Bronchial epithelial cell (primary cell): ENCODE results near the gene LDLRAP1. TPM values are rescaled to one million over a fixed set of nuclear protein-coding genes. Genes with fewer than 3 reads are reported as not detected.
"Not testable (repeated sequence)": the region's sequence is repeated elsewhere in the genome, so short reads cannot be mapped to it uniquely, and the experiment has no call there.

ENCODE experiments used
- DNase-seq: peaks from one replicate; pipeline ENCODE4 v3.0.0-alpha.2; 2010; ENCODE audit warnings: low read depth
- FAIRE-seq: peaks from 2 replicates; lab custom pipeline; 2011; peaks lifted over from hg19 to GRCh38; lab: Jason Lieb, UNC
- H3K27me3 ChIP-seq: 2 replicates; pipeline ENCODE4 v1.5.1; 2011; ENCODE audit warnings: low read length; ENCODE audit not compliant: control insufficient read depth, insufficient read depth
- H3K36me3 ChIP-seq: 2 replicates; pipeline ENCODE4 v1.5.1; 2011; ENCODE audit warnings: low read length; ENCODE audit not compliant: control insufficient read depth, insufficient read depth
- H3K4me3 ChIP-seq: 2 replicates; pipeline ENCODE4 v1.5.1; 2011; ENCODE audit warnings: mild to moderate bottlenecking, low read depth, low read length, control low read depth
- CTCF ChIP-seq: IDR thresholded peaks from 2 replicates; pipeline ENCODE4 v1.5.1; 2011; ENCODE audit warnings: mild to moderate bottlenecking, moderate library complexity, low read length, control low read depth, inconsistent platforms; ENCODE audit not compliant: insufficient read depth, severe bottlenecking
- total RNA-seq: library from RNA; depleted of rRNA; stranded (reverse); fragments of >200 nt; gene quantifications from 2 replicates; pipeline ENCODE4 v1.2.1, GENCODE V29; 2014

The LDLRAP1 gene
- total RNA-seq, 1 donor from 2014 or later, result 17.1 TPM

DNA sequence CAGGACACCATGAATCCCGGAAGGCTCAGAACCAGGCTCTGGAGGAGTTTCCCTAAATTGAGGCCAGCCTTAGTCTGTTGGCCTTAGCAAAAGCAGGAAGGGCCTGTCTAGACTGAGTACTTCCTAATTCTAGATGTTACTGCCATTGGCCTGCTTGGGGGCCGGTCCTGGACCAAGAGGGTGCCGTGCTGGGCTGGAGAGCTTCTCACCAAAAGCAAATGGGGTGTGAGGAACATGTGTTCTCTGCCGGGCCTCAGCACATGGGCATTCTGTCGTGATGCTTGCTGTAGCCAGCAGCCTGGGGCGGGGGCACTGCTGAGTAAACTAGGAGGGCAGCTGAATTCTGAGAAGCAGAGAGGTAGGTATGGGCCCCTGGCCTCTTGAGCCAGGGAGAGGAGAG is 37.5 kb downstream of the LDLRAP1 start:
- TF ChIP-seq CTCF, result no peak
- DNase-seq (no peak), FAIRE-seq (peak; percentile 7)
- H3K4me3 ChIP-seq, result no peak overlapping the region
- no peaks in the 10 kb centered on the region for H3K27me3 ChIP-seq
- H3K36me3 ChIP-seq, result no peaks in the 10 kb centered on the region

- FAIRE-seq (no peak), DNase-seq (no peak)
- no peaks in the 10 kb centered on the region for H3K27me3 ChIP-seq
- no peaks in the 10 kb centered on the region for H3K36me3 ChIP-seq
- no peak for TF ChIP-seq CTCF
- no peak overlapping the region for H3K4me3 ChIP-seq
These were observed 38.4 kb downstream of the LDLRAP1 start for GRCh38 chr1:25581764-25582163.

DNA sequence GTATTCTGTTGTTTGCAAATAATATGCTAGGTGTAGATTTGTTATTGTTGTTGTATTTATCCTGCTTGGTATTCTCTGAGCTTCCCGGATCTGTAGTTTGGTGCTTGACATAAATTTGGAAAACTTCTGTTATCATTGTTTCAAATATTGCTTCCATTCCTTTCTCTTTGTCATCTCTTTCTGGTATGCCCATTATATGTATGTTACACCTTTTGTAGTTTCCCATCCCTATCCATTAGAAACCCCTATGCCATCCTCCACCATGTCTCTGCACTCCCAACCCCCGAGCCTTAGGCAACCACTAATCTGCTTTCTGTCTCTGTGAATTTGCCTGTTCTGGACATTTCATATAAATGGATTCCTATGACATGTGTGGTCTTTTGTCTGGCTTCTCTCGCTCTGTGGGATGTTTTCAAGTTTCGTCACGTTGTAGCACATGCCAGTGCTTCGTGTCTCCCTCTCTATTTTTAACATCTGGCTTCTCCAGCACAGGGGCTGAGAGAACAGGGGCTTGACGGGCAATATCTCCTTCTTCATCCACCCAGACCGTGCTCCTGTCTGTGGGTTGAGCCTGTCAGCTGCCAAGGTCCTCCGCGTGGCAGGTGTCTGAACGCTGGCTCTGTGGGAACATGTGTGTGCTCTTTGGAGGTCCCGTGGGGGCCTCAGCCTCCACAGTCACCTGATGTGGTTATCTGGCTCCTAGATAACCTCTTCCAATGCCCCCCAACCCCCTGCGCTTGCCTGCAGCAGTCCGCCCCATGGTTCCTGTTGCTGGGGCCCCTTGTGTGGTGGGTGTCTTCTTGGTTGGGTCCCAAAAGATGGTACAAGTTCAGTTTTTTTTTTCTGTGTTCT is 40.3 kb downstream of the LDLRAP1 start:
- no peak for TF ChIP-seq CTCF
- no peaks in the 10 kb centered on the region for H3K27me3 ChIP-seq
- H3K4me3 ChIP-seq, result no peak overlapping the region
- DNase-seq (no peak), FAIRE-seq (no peak)
- H3K36me3 ChIP-seq, result no peaks in the 10 kb centered on the region

- no peak for TF ChIP-seq CTCF
- Histone ChIP-seq H3K36me3 (no peaks in the 10 kb centered on the region), H3K4me3 (no peak overlapping the region), H3K27me3 (no peaks in the 10 kb centered on the region)
- DNase-seq, result no peak
- peak; percentile 84 for FAIRE-seq
These were observed 42.8 kb downstream of the LDLRAP1 start for GRCh38 chr1:25586181-25586588.

GRCh38 chr1:25587290-25587689 is 43.9 kb downstream of the LDLRAP1 start:
- H3K36me3 ChIP-seq, result no peaks in the 10 kb centered on the region
- H3K27me3 ChIP-seq, result no peaks in the 10 kb centered on the region
- FAIRE-seq (no peak), DNase-seq (no peak)
- no peak for TF ChIP-seq CTCF
- H3K4me3 ChIP-seq, result no peak overlapping the region

- not testable (repeated sequence) for H3K36me3 ChIP-seq, FAIRE-seq, DNase-seq, H3K4me3 ChIP-seq, H3K27me3 ChIP-seq
These were observed 44.8 kb downstream of the LDLRAP1 start for GRCh38 chr1:25588224-25588623.

- H3K36me3 ChIP-seq, H3K27me3 ChIP-seq, H3K4me3 ChIP-seq, FAIRE-seq, DNase-seq: not testable (repeated sequence)
These were observed 45.4 kb downstream of the LDLRAP1 start for GRCh38 chr1:25588786-25589185.
